T-cell (primary cell): ENCODE measurements around the gene STAT6. TPM values are rescaled to one million over a fixed set of nuclear protein-coding genes. Genes with fewer than 3 reads are reported as not detected.

Experiments
- ATAC-seq, 4 experiments: fragments of 200-7000 bp in 3 of 4; fragments of 150-1000 bp in 1 of 4; cut with Tn5 transposase; replicated peaks in 1 of 4; 1 replicate in 3 of 4; 2 replicates in 1 of 4; pipeline ENCODE4 v1.10.0; 2021; ENCODE audit warnings: moderate library complexity in 3 of 4, mild to moderate bottlenecking in 2 of 4, moderate number of reproducible peaks in 1 of 4
- CTCF ChIA-PET, 2 donors: fragments of 300-600 bp; sonication (Branson Sonifier 250); formaldehyde crosslinking; loops; one replicate each; lab custom pipeline; 2022; ENCODE audit warnings: antibody characterized with exemption in 2 of 2; lab: Charles Lee
- POLR2A ChIA-PET, 2 donors: fragments of 300-600 bp; sonication (Branson Sonifier 250); formaldehyde crosslinking; loops; one replicate each; lab custom pipeline; 2022; ENCODE audit warnings: antibody characterized with exemption in 2 of 2; lab: Charles Lee
- DNase-seq, 35 experiments: peaks; one replicate each; pipeline versions ENCODE4 v3.0.0 to v3.0.0-alpha.2; 2013 to 2023
- H3K27ac ChIP-seq: one replicate; pipeline ENCODE4 v1.5.1; 2013; ENCODE audit warnings: low read length
- H3K27me3 ChIP-seq, 2 experiments: replicated peaks in 1 of 2; 1 replicate in 1 of 2; 2 replicates in 1 of 2; pipeline versions ENCODE4 v1.6.1 to v1.7.0; 2013; ENCODE audit warnings: low read length in 1 of 2, mixed read lengths in 1 of 2; ENCODE audit not compliant: control insufficient read depth in 2 of 2, insufficient read depth in 2 of 2; ENCODE audit errors: extremely low read depth in 1 of 2
- H3K36me3 ChIP-seq, 2 donors: 1 replicate in 1 of 2; 2 replicates in 1 of 2; pipeline versions ENCODE4 v1.6.1 to v1.7.0; 2013; ENCODE audit warnings: low read length in 1 of 2; ENCODE audit not compliant: control insufficient read depth in 2 of 2, insufficient read depth in 1 of 2; ENCODE audit errors: extremely low read depth in 1 of 2
- H3K4me1 ChIP-seq, 2 experiments: 1 replicate in 1 of 2; 2 replicates in 1 of 2; pipeline versions ENCODE4 v1.6.1 to v1.7.0; 2013; ENCODE audit warnings: low read length in 2 of 2, mixed read lengths in 1 of 2; ENCODE audit not compliant: insufficient read depth in 2 of 2, control insufficient read depth in 1 of 2; ENCODE audit errors: extremely low read depth in 1 of 2
- H3K4me3 ChIP-seq, 2 donors: 1 replicate in 1 of 2; 2 replicates in 1 of 2; pipeline versions ENCODE4 v1.5.1 to v1.7.0; 2013; ENCODE audit warnings: mild to moderate bottlenecking in 2 of 2, low read length in 1 of 2, moderate library complexity in 1 of 2; ENCODE audit not compliant: control insufficient read depth in 1 of 2; ENCODE audit errors: extremely low read depth in 1 of 2
- H3K9me3 ChIP-seq: 2 replicates; pipeline ENCODE4 v1.7.0; 2013
- H3K27ac Mint-ChIP-seq, 2 donors: one replicate each; pipeline ENCODE4 v1.8.0; 2020 to 2021; ENCODE audit warnings: mild to moderate bottlenecking in 2 of 2, mixed read lengths in 2 of 2
- H3K27me3 Mint-ChIP-seq, 2 donors: one replicate each; pipeline ENCODE4 v1.8.0; 2021 to 2022; ENCODE audit warnings: mixed read lengths in 2 of 2
- H3K36me3 Mint-ChIP-seq: one replicate; pipeline ENCODE4 v1.8.0; 2021; ENCODE audit warnings: mixed read lengths
- H3K4me1 Mint-ChIP-seq, 3 donors: one replicate each; pipeline ENCODE4 v1.8.0; 2020 to 2022; ENCODE audit warnings: mixed read lengths in 3 of 3, mild to moderate bottlenecking in 1 of 3
- H3K4me3 Mint-ChIP-seq, 3 donors: one replicate each; pipeline ENCODE4 v1.8.0; 2020 to 2022; ENCODE audit warnings: mild to moderate bottlenecking in 3 of 3, mixed read lengths in 3 of 3, moderate library complexity in 3 of 3
- H3K9me3 Mint-ChIP-seq, 3 donors: one replicate each; pipeline ENCODE4 v1.8.0; 2020 to 2022; ENCODE audit warnings: mixed read lengths in 3 of 3
- WGBS: methylation state at CpG from one replicate; pipeline ENCODE4 v1.1.5; 2013; ENCODE audit warnings: missing lambda C conversion rate; ENCODE audit not compliant: insufficient coverage; 5-methylcytosine and 5-hydroxymethylcytosine counted together
- total RNA-seq, 35 experiments: library from RNA in 6 of 35; stranded (reverse) in 6 of 35; fragments of 120-200 nt in 1 of 35; gene quantifications; one replicate each; pipeline versions ENCODE4 v1.2.1 to v1.2.4 and lab custom pipeline; 2013 to 2026

STAT6 gene
- total RNA-seq, 5 donors from 2014 or later (not counting 1 experiment from before 2014, with no cell fraction given): 227 to 348 (median 341) TPM

DNA sequence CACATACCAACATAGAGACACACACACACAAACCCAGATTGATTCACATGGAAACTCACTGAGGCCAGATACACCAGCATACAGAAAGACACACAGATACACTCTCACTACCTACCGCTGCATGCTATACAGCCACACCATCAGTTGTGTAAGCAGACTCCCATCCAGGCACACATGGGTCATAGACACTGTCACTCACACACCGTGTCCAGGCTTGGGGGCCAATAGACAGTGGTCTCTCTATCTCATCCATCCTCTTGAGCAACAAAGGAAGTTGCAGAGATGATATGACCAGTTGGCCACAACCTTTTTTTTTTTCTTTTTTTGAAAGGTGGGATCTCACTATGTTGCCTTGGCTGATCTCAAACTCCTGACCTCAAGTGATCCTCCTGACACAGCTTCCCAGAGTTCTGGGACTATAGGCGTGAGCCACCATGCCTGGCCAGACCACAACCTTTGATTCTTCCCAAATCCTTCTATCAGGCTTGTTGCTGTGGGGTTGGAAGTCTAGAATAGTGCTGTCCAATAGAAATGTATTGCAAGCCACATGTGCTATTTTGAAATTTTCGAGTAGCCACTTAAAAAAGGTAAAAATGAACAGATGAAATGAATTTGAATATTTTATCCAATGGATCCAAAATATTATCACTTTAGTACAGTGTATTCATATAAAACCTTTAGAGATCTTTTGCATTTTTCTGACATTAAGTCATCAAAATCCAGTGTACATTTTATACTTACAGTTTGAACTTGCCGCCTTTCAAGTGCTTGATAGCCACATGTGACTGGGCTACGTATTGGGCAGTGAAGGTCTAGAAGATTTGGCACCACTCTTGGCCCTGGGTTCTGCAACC, 28.9 kb upstream of the STAT6 start:
- no peaks in the 10 kb centered on the region for H3K9me3 Mint-ChIP-seq
- no peak overlapping the region for H3K4me3 ChIP-seq
- DNase-seq (peak in 1 of 35 experiments; percentile 4), ATAC-seq (no peak)
- H3K9me3 ChIP-seq: no peaks in the 10 kb centered on the region
- H3K4me3 Mint-ChIP-seq: no peak overlapping the region
- peaks cover 0 to 11% of the 10 kb centered on the region in 2 experiments for H3K4me1 ChIP-seq
- WGBS: 98% methylated on average over 4 of the region's 6 CpGs
- H3K27ac Mint-ChIP-seq: no peak overlapping the region
- ChIA-PET CTCF (interaction anchor here (0.6 kb wide), 2 partner anchors 10 to 14 kb away, joined by 3 to 4 read pairs; no protein-coding TSS in a partner anchor), POLR2A (no interaction called here)
- H3K4me1 Mint-ChIP-seq: peaks cover 7 to 8% (median 8%) of the 10 kb centered on the region in 3 donors
- H3K27ac ChIP-seq: no peak overlapping the region
- H3K36me3 ChIP-seq: no peaks in the 10 kb centered on the region
- no peaks in the 10 kb centered on the region for H3K27me3 Mint-ChIP-seq
- peaks cover under 1% of the 10 kb centered on the region for H3K36me3 Mint-ChIP-seq
- H3K27me3 ChIP-seq: peaks cover 0 to 5% of the 10 kb centered on the region in 2 experiments

DNA sequence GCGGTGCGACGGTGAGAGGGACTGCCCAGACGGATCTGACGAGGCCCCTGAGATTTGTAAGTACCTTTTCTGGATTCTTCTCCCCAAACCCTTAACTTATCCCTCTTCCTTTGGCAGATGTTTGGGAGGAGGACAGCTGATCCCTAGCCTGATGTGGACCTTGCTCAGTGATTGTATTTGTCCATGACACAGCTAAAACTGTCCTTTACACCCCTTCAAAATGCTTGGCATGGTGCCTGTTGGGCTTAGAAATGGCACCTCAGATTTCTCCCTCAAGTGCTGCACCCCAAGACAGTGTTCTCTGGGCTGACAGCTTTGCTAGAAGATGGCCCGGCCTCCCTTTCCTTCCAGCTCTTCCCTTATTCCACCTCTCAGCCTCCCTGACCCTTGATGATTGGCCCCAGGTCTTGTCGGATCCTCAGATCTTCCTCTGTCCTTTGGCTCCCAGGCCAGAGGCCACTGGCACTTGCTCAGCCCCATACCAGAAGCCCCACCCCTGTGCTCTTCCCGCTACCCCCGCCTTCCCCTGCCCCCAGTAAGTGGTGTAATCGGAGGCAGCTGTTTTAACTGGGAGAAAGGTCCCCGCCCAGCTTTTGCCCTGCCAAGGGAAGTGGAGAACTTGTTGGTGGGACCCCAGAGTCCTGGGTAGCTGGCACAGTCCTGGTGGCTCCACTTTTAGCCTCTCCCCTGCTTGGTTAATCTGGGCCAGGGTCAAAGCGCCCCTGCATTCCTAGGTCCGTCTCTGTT, 27.5 kb upstream of the STAT6 start:
- POLR2A ChIA-PET: interaction anchor here in 1 of 2 donors (0.6 kb wide), 1 partner anchor 12 kb away, joined by 6 read pairs; no protein-coding TSS in a partner anchor
- no peaks in the 10 kb centered on the region for H3K9me3 ChIP-seq
- H3K4me3 Mint-ChIP-seq: no peak overlapping the region
- peaks cover 0 to 5% of the 10 kb centered on the region in 2 experiments for H3K27me3 ChIP-seq
- no peaks in the 10 kb centered on the region for H3K27me3 Mint-ChIP-seq
- DNase-seq (no peak), ATAC-seq (no peak)
- no peaks in the 10 kb centered on the region for H3K9me3 Mint-ChIP-seq
- no peaks in the 10 kb centered on the region for H3K36me3 ChIP-seq
- 80% methylated on average over 3 of the region's 13 CpGs for WGBS
- CTCF ChIA-PET: interaction anchor here in 1 of 2 donors (0.6 kb wide), 1 partner anchor 382 kb away, joined by 10 read pairs; no protein-coding TSS in a partner anchor
- no peak overlapping the region for H3K4me3 ChIP-seq
- peaks cover 6 to 8% (median 7%) of the 10 kb centered on the region in 3 donors for H3K4me1 Mint-ChIP-seq
- H3K36me3 Mint-ChIP-seq: no peaks in the 10 kb centered on the region
- no peak overlapping the region for H3K27ac ChIP-seq
- peaks cover 0 to 10% of the 10 kb centered on the region in 2 experiments for H3K4me1 ChIP-seq
- H3K27ac Mint-ChIP-seq: no peak overlapping the region

GRCh38 chr12:57135527-57136326, 24.6 kb upstream of the STAT6 start:
- no peak overlapping the region for H3K27ac ChIP-seq
- no peak overlapping the region for H3K4me3 ChIP-seq
- H3K4me1 ChIP-seq: no peaks in the 10 kb centered on the region
- no peaks in the 10 kb centered on the region for H3K36me3 ChIP-seq
- H3K9me3 ChIP-seq: no peaks in the 10 kb centered on the region
- ChIA-PET CTCF (interaction anchor here in 1 of 2 donors (0.6 kb wide), 2 partner anchors 78 to 325 kb away, joined by 4 to 6 read pairs; no protein-coding TSS in a partner anchor), POLR2A (interaction anchor here in 1 of 2 donors (0.6 kb wide), 1 partner anchor 973 kb away, joined by 3 read pairs; no protein-coding TSS in a partner anchor)
- Mint-ChIP-seq H3K36me3 (no peaks in the 10 kb centered on the region), H3K4me3 (no peak overlapping the region), H3K9me3 (no peaks in the 10 kb centered on the region), H3K27ac (no peak overlapping the region), H3K4me1 (no peaks in the 10 kb centered on the region), H3K27me3 (no peaks in the 10 kb centered on the region)
- WGBS: 71% methylated on average over 4 of the region's 18 CpGs
- H3K27me3 ChIP-seq: peaks cover 0 to 2% of the 10 kb centered on the region in 2 experiments
- no peak for ATAC-seq
- no peak for DNase-seq

- H3K27ac Mint-ChIP-seq: no peak overlapping the region
- DNase-seq: no peak
- no peak overlapping the region for H3K27ac ChIP-seq
- H3K36me3 Mint-ChIP-seq: no peaks in the 10 kb centered on the region
- H3K27me3 ChIP-seq: peaks cover 0 to 2% of the 10 kb centered on the region in 2 experiments
- no peaks in the 10 kb centered on the region for H3K9me3 ChIP-seq
- WGBS: 90% methylated on average over 4 of the region's 9 CpGs
- ATAC-seq: no peak
- H3K4me3 ChIP-seq: no peak overlapping the region
- peaks cover 0 to under 1% (median under 1%) of the 10 kb centered on the region in 3 donors for H3K4me1 Mint-ChIP-seq
- H3K36me3 ChIP-seq: no peaks in the 10 kb centered on the region
- H3K4me3 Mint-ChIP-seq: no peak overlapping the region
- no peaks in the 10 kb centered on the region for H3K4me1 ChIP-seq
- POLR2A ChIA-PET: interaction anchor here (0.5 to 0.6 kb wide), 2 partner anchors 117 to 973 kb away, joined by 3 to 7 read pairs; no protein-coding TSS in a partner anchor
- H3K9me3 Mint-ChIP-seq: no peaks in the 10 kb centered on the region
- CTCF ChIA-PET: interaction anchor here in 1 of 2 donors (0.6 kb wide), 2 partner anchors 79 to 324 kb away, joined by 4 to 6 read pairs; no protein-coding TSS in a partner anchor
- no peaks in the 10 kb centered on the region for H3K27me3 Mint-ChIP-seq
Measured at GRCh38 chr12:57134949-57135348, 23.8 kb upstream of the STAT6 start.

DNA sequence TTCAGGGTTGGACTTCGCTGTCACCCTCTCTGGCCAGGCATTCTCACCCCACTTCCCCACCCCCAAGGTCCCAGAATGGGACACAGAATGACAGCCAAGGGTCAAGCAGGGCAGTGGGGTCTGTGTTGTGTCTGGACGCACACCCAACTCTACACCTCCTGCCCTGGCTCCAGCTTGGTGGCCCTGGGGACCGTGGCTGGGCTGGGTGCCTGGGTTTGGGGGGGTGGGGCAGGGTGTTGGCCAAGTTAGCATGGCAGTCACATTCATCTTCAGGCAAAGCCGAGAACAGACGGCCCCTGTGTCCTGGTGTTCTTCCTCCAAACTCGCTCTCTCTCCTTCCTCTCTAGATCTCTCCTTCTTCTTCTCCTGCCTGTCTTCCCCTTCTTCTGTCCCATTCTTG, 22.8 kb upstream of the STAT6 start:
- Mint-ChIP-seq H3K9me3 (no peaks in the 10 kb centered on the region), H3K4me3 (no peak overlapping the region), H3K27me3 (no peaks in the 10 kb centered on the region), H3K4me1 (peaks cover 0 to 5% (median 4%) of the 10 kb centered on the region in 3 donors), H3K27ac (no peak overlapping the region), H3K36me3 (no peaks in the 10 kb centered on the region)
- no peaks in the 10 kb centered on the region for H3K9me3 ChIP-seq
- no peak for DNase-seq
- peaks cover 0 to 5% of the 10 kb centered on the region in 2 experiments for H3K27me3 ChIP-seq
- peaks cover 0 to 6% of the 10 kb centered on the region in 2 experiments for H3K4me1 ChIP-seq
- no peak overlapping the region for H3K27ac ChIP-seq
- ChIA-PET POLR2A (no interaction called here), CTCF (no interaction called here)
- no peak overlapping the region for H3K4me3 ChIP-seq
- 79% methylated on average over 4 of the region's 6 CpGs for WGBS
- no peak for ATAC-seq
- H3K36me3 ChIP-seq: no peaks in the 10 kb centered on the region
